ENCODE results near the gene ARSB.
"Not testable (repeated sequence)": the region's sequence is repeated elsewhere in the genome, so short reads cannot be mapped to it uniquely, and the experiment has no call there.

ARSB gene

DNA sequence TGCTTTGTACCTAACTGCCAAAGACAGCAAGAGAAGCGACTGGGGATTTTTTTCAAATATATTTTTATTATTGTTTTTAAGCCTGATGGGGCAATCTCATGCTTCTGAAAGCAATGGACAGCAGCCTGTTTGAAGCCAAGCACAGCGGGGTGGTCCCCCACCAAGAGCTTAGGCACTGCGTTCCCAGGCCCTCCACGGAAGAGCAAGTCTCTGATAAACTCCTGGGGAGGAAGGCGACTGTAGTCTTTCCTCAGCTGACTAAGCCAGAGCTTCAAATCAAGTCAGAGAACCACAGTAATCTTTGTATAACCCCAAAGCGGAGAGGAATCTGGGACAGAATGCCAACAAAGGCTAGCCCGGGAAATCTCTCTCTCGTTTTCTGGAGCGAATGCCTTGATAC lies 54.4 kb downstream of the ARSB start:
- DNase-seq = no peak

DNA sequence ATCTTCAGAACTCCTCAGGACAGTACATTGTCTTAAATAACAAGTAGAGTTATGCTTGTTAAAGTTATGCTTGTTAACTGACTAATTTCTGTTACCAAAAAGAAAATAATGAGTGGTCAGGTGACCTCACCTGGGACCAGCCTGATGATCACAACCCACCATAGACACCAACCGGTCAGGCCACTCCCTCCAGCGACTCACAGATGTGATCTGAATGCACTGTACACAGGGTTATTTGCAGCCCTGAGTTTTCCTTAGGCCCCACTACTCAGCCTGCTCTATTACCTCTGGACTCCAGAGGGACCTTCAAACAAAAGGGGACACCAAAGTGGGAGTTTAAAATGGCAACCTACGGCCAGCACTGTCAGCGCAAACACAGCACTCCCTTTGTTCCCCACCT lies 55.3 kb downstream of the ARSB start:
- DNase-seq = no peak

DNA sequence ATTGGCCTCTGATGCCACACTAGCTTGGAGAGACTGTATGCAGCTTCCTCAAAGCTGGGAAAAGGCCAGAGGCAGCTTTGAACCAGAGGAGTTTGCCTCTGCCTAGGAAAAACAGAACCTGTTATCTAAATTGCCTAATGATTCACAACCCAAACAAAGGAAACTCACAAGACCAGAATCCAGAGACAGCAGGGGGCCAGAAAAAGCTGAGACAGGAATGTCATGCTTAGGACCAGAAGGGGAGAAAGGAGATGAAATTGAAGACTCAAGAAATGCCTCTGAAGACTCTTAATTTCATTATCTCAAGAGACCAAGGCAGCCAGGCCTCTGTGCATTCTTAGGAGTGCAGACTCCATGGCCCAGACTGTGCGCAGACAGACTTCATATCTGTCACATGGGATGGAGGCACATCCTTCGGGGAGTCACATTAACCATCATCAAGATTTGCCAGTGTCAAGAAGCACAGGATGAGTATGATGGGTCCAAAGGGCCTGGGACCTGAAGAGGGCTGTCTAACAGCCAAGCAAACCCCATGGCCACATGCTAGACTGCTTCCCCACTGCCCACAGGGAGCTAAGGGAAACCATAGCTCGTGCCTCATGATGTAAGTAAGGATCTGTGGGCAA lies 57.3 kb downstream of the ARSB start:
- DNase-seq = no peak

DNA sequence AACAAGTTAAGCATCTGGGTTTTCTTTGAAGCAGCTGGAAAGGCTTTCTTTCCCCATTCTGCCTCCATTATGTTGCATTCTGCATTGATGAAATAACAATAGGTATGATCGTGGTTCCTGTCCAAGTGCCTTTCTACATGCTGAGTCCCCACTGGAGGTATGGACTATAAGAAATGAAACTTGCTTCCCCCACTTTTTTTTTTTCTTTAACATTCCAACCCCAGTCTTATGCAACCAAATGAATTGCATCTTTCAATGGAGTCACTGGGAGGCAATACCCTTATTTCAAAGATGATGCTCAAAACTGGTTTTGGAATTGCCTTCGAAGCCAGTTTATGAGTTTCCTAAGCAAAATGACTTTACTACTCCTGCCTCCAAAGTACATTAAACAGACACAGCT lies 58.9 kb downstream of the ARSB start:
- no peak for DNase-seq

DNA sequence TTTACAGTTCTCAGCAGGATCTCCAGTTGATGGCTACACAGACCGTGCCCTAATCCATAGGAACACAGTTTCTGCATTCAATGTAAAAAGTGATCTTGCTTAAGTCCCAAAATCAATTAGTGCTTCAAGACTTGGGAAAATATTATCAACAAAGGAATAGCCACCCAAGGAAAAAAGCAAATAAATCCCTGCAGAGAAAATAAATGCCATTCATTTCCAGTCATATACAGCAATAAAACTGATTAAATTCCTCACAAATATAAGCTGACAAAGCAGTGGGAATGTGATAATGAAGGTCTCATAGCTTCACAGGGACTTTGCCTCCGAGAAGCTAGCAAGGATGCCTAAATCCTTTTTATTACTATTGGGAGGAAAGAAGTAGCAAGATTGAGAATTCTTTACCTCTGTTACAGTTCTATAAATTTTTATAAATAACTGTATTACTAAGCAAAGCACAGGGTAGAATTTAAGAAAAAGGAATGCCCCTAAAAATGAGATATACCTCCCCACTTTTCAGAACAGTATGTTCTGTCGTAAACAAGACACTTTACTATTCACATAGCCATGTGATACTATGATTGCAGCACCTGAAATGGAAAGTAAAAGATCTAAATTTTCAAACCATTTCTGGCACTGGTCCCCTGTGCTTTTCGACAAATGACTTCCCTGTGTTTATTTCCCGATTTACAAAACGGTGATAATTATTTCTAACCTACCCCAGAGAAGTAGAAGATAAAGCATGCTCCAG lies 59.8 kb downstream of the ARSB start:
- DNase-seq = no peak

DNA sequence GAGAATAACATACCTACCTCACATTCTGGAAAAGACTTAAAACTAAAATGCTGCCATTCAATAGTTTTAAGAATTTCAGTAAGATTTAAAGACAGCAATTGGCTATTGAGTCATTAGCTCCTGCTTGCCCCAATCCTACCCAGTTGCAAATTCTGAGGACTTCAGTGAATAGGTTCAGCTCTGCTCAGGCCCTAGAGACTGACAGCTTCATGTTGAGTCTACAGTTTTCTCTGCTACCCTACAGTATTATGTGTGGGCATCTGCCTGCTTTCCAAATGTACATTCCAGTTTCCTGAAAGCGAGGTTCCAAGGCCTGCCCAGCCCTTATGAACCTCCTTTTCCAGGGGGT lies 61.5 kb downstream of the ARSB start:
- no peak for DNase-seq

DNA sequence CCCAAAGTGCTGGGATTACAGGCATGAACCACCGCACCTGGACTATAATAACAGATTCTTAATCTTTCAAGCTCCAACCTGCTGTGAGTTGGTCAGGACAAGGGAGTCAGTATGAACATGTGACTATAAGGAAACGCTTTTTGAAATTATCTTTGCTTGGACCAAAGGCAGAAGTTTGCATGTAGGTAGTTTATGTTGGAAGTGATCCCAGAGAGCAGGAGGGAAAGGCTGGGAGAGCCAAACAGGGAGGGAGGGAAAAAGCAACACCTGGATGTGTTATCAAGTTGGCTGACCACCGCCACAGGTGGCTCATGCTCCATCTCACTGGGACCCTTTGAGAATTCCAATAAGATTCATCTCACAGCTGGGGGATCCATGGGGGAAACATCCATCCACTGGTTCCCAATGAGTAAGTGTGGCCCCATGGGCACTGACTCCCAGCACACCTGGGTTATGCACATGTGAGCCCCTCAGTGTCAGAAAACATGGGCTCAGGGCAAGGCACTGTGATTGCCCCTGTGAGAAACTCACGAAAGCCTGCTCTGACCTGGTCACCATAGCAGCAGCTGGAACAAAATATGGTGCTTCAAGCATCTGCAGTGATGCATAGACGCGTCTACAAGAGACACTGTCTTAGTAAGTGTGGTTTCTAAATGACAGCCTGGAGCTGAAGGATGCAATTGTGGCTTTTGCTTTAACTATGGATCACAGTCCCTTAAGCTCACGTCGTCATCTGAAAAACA lies 62.1 kb downstream of the ARSB start:
- DNase-seq = no peak

DNA sequence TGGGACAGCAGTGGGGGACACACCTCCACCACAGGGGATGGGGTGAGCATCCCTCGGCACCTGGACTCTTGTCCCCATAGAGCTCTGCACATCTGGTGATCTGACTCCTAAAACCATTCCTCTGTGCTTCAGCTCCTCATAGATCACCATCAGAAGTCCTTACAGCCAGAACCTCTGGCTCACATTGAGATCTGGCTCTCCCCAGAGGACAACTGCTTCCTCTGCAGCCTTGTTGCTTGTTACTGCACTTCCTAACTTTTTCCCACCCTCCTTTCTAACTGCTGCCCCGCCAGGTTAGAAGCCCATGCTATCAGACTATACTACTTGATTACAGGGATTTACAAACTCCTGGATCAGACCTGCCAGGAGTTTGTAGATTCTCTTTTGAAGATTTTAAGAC lies 64.5 kb downstream of the ARSB start:
- no peak for DNase-seq

DNA sequence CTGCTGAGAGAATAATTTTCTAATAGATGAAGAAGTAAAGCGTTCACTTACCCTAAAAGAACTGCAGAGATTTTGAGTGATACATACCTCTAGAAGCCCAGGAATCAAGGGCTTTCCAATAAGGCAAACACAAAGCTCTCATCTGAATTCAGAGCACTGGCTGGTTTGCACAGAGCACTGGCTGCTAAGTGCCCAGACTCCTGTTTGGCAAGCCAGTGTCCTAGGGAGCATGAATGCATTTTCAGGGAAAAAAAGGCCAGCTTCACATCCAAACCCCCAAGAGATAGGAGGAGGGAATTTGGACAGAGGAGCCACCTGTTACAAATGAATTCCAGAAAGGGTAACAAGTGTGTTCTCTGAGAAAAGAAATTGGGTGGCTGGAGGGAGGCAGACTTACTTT lies 65.3 kb downstream of the ARSB start:
- no peak for DNase-seq

DNA sequence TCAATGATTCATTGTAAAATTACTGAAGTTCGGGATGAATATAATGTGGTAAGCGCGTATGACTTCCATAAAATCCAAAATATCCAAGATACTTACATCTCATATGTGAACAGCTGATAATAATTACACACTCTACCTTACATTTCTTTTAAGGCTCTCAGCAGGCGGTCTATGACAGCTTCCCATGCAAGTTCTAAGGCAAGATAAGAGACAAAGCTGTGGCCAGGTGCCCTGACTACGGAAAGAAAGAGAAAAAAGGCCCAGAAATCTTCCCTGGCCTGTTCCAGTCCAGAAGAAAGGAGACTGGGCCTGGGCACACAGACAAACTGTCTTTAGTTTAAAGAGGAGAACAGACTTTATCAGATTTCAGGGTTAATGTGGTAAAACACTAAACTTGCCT lies 69.1 kb downstream of the ARSB start:
- no peak for DNase-seq

DNA sequence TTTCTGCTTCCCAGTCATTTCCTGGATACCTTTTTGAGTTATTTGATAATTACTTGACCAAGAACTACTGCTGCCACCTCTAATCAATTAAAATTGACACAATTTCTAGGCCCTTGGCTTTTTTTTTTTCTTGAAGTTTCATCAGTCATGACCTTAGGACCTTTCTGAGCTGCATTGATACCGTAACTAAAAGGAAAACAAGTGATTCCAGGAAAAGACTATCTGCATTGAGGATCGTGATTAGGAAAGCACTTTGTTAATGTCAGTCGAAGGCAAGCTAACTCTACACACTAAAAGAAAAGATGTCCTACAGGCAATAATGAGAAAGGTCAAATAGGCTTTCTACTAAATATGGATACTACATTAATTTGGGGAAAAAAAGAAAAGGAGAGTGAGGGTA lies 69.9 kb downstream of the ARSB start:
- DNase-seq = no peak

DNA sequence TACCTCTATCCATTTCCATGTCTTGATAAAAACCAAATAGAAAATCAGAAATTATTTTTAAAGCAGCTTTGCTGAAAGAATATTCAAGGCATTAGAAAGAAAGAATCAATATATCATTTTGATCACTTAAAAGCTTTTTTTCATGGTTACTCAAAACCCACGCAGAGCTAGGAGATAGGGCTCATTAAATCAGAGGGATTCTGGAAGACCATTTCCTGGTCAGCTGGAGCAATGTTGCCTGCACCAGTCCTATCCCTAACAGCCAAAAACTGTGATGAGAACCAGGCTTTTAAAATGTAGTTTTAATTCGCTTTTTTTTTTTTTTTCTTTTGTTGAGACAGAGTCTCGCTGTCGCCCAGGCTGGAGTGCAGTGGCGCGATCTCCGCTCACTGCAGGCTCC lies 72.3 kb downstream of the ARSB start:
- DNase-seq = no peak

DNA sequence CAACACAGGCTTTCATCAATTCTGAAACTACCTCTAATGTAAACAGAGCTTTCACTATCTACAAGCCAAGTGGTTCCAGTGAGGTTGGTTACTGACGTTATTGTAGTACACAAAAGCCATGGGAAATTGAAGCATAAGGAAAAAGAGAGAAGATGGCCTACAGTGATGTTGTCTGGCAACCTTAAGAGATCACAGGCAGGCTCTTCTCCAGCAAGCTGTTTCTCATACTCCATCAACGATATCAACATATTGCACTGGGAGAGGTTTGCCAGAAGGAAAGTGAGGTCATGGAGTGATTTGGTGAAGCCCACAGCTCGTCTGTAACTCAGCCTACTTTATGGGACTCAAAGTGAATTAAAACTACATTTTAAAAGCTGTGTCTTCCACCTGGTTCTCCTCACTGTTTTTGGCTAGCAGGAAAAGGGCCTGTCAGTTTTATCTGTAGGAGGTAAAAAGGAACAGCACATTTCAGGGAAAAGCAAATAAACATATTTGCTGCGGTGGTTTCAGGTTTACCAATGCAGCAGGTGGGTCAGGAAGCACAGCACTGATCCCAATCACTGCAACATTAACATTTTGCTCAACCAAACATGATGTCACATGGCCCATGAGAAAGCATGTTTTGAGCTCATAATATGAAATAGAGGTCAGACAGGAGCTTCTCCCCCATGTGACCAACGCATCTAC lies 72.9 kb downstream of the ARSB start:
- peak in 1 of 2 experiments; percentile 11 for DNase-seq

DNA sequence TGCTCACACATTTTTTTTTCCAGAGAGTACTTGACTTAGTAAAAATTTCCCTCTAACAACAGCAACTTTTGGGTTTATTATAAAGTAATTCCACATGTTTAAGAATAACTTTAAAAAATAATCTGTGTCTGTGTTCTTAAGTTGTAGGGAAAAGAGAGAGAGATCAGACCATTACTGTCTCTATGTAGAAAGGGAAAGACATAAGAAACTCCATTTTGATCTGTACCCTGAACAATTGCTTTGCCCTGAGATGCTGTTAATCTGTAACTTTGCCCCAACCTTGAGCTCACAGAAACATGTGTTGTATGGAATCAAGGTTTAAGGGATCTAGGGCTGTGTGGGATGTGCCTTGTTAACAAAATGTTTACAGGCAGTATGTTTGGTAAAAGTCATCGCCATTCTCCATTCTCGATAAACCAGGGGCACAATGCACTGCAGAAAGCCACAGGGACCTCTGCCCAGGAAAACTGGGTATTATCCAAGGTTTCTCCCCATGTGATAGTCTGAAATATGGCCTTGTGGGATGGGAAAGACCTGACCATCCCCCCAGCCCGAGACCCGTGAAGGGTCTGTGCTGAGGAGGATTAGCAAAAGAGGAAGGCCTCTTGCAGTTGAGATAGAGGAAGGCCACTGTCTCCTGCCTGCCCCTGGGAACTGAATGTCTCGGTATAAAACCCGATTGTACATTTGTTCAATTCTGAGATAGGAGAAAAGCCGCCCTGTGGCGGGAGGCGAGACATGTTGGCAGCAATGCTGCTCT lies 75.7 kb downstream of the ARSB start:
- DNase-seq = not testable (repeated sequence)

DNA sequence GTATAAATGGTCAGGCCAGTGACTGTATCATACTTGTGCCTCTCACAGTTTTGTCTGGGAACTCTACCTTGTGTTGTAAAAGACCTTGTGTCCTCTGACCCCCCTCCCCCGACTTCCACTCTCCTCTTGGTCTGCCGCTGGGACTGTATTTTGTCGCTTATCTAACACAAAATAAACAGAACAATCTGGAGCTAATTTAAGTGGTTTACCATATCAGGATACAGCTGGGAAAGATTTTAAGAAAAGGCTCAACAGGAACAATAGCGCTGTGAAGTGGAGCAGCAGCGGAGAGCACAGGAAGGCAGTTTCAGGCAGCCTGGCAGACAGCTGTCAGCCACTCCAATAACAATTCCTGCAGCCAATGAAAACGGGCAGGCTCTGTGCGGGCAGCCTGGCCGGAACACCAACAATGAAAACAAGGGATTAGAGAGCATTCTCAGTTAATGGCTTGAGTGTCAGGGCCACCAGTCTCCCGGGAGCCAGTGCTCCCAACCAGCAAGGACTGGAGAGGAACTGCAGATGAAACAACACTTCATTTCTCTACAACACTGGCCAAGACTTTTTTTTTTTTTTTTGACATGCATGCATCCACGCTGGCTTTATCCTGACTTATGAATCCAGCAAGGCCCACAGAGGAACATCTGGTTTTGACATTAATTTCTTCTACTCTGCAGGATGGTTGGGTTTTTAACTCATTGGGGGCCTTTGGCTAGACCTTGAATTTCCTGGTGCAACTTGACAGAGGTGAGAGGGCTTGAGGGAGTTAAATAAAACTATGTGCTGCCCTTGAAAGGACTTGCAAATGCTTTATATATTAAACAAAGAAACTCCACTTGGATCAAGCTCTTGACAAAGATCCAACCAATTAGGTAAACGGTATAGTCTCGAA lies 76.7 kb downstream of the ARSB start:
- no peak for DNase-seq

DNA sequence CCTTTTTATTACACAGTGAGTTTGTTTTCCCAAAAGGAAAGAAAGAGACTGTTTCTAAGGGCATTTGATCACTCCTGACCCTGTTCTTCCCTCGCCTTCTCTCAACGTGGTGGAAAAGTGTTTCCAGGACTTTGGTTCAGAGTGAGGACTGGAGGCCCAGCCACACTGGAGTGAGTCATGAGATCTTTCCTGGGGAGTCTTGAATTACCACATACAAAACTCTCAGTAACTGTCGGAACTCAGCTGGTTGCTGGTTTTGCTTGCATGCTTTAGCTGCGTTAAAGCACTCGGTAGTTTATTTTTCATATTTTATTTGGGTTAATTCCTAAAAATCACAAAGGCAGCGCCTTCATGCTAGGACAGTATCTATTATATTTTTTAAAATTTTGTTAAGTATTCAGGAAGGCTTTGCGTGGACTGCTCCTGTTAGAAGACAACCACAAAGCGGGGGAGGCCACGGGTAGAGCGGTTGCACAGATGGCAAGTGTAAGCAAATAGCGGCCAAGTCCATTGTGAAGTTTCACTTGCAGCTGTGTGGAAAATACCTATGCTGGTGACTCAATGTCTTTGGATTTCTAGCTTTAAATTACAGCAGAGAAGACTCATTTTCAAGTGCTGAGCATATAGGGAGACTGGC lies 77.7 kb downstream of the ARSB start:
- DNase-seq = no peak

DNA sequence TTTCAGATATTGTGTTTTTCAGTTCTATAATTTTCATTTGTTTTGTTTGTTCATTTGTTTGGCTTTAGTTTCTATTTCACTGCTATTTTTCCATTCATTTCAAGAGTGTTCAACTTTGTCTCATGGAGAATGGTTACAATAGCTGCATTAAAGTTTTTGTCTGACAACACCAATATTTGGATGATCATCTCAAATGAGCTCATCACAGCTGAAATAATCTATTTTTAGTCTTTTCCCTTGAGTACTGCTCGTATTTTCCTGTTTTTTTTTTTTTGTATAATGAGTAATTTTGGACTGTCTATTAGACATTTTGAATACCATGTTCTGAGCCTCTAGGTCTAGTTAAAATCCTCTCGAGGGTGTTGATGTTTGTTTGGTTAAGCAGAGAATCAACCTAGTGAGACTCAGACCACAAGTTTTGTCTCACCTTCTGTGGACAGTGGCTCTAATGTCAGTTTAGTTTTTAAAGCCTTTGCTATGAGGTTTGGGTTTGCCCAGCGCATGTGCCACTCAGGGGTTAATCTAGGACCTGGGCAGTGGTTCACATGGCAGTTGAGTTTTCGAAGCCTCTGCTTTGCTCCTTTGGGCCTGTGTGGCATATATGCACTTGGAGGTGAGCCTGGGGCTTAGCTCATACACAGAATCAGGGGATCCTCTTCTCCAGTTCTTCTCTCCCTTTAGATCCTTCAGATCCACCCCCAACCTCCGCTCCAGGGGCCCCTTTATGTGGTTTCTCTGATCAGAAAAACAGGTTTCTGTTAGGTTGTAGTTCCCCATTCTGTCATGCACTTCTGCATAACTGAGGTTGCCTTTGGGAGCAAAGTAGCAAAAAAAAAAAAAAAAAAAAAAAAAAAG lies 79.8 kb downstream of the ARSB start:
- DNase-seq = no peak

DNA sequence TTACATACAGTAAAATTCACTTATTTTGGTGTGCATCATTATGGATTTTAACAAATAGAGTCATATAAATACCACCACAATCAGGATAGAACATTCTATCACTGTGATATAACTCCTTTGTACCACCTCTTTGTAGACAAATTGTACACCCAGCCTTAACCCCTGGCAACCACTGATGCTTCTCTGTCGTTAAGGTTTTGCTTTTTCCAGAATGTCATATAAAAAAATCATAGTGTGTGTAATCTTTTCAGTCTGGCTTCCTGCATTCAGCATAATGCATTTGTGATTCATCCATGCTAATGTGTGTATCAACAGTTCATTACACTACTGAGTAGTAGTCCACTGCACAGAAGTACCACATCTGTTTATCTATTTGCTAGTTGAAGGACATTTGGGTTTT lies 81.2 kb downstream of the ARSB start:
- DNase-seq = no peak

DNA sequence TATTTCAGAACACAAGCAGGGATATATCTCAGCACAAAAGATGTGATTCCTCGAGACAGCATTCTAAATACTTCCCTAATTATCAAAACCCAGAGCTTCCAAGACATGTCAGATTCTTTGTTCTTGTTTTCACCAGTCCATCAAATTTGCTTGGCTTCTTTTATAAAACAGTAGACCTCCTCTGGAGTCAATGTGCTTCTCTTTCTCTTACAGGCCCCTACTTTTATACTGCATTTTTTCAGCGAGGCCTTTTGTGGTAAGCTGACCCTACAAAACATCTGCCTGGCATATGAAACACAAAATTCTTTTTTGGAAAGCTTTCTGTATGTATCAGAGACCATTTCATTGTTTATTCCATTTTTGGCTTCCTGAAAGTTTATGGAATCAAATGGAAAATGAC lies 81.8 kb downstream of the ARSB start:
- no peak for DNase-seq

DNA sequence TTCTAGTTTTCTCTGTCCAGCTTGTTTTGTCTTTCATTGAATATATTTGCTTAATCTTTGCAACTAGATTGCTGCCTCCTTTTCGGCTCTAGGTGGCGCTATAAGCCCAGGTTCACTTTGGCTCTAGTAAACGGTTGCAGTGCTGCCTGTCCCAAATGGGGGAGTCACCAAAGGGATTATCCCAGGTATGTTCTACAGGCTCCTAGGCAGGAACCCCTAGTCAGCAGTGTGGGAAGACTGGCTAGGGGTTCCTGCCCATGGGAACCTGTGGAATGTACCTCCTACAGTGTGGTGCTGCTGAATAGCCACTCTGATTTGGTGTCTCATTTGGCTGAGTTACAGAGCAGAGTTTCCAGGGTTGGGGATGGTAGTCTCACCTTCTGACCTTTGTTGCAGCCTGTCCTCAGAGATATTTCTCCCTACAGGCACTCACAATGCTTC lies 85.2 kb downstream of the ARSB start:
- DNase-seq = no peak

Data from cerebellar nuclear complex (tissue), 1 donor.